ENCODE measurements around the gene DBNL.

The DBNL gene

DNA sequence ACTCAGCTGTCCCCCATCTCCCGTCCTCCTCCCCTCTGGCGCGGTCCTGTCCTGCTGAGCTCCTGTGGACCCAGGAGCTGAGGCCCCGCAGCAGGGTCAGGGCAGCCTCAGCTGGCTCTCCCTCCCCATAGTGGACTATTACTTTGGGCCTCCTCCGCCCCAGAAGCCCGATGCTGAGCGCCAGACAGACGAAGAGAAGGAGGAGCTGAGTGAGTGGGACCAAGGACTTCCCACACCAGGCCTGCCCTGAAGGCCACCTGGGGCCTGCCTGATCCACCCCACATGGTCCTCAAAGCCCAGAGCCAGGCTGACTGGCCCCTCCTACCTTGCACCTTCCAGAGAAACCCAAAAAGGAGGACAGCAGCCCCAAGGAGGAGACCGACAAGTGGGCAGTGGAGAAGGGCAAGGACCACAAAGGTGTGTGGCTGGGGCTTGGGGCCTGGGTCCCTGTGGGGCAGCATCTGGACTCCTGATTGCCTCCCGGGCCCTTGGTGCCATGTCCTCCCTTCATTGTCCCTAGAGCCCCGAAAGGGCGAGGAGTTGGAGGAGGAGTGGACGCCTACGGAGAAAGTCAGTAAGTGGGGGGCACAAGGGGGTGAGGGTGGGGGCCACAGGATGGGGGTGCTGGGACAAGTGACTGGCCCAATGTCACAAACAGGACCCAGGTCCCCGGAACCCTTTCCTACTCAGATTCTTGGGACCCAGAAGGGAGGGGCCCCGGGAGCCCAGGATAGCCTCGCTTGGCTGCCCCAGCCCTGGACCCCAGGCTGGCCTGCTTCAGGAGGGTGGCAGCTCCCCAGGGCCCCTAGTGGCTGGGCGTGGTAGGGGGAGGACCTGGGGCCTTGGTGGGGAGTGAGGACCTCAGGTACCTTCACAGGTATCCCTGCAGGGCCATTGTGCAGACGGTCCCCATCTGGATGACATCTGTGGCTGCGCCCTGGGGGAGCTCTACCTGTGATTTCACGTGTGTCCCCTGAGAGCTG is 64.6 kb downstream of the DBNL start:
- DNase-seq = no peak

DNA sequence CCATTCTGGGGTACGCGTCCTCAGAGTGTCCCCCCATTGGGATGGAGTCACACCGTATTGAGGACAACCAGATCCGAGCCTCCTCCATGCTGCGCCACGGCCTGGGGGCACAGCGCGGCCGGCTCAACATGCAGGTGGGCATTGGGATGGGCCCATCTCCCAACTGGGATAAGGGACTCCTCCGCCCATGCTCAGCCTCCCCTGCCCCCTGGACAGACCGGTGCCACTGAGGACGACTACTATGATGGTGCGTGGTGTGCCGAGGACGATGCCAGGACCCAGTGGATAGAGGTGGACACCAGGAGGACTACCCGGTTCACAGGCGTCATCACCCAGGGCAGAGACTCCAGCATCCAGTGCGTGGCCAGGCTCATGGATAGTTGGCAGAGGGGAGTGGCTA is 65.5 kb downstream of the DBNL start:
- no peak for DNase-seq

DNA sequence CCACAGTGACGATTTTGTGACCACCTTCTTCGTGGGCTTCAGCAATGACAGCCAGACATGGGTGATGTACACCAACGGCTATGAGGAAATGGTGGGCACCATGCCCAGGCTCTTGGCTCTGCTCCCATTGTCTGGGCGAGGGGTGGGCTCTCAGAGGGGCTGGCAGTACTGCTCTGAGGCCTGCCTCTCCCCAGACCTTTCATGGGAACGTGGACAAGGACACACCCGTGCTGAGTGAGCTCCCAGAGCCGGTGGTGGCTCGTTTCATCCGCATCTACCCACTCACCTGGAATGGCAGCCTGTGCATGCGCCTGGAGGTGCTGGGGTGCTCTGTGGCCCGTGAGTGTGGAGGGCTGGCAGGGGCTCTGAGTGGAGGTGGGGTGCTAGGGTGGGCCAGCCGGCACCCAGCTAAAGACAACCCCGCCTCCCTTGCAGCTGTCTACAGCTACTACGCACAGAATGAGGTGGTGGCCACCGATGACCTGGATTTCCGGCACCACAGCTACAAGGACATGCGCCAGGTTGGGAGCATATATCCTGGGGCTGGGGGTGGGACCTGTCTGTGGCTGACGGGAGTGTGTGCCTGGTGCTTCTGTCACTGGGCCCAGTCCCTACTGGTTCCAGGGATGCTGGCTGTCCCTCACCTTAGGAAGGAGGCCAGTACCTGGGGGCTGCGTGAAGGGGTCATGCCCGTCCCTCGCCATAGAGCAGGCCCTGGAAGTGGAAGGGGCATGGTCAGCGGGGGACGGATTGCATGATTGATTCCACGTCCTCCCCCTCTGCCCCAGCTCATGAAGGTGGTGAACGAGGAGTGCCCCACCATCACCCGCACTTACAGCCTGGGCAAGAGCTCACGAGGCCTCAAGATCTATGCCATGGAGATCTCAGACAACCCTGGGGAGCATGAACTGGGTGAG is 66.5 kb downstream of the DBNL start:
- DNase-seq = no peak
